Left ventricle myocardium inferior (tissue), 1 donor: ENCODE measurements around the gene SFXN1. TPM values are rescaled to one million over a fixed set of nuclear protein-coding genes. Genes with fewer than 3 reads are reported as not detected.
"Not testable (repeated sequence)": the region's sequence is repeated elsewhere in the genome, so short reads cannot be mapped to it uniquely, and the experiment has no call there.

Experiments
- DNase-seq: peaks from one replicate; pipeline ENCODE4 v3.0.0-alpha.2; 2020
- H3K27ac ChIP-seq: fragments of 200-600 bp; replicated peaks from 2 replicates; pipeline ENCODE4 v1.8.0; 2021
- H3K27me3 ChIP-seq: fragments of 200-600 bp; 2 replicates; pipeline ENCODE4 v1.8.0; 2021; ENCODE audit warnings: low read depth
- H3K36me3 ChIP-seq: fragments of 200-600 bp; 2 replicates; pipeline ENCODE4 v1.8.0; 2021
- H3K4me1 ChIP-seq: fragments of 200-600 bp; 2 replicates; pipeline ENCODE4 v1.8.0; 2021
- H3K4me3 ChIP-seq: fragments of 200-600 bp; 2 replicates; pipeline ENCODE4 v1.8.0; 2021; ENCODE audit warnings: mild to moderate bottlenecking, moderate library complexity
- H3K9me3 ChIP-seq: fragments of 200-600 bp; replicated peaks from 2 replicates; pipeline ENCODE4 v1.8.0; 2021
- intact Hi-C: fragments of 100-400 bp; cut with micrococcal nuclease; formaldehyde crosslinking; loops from one replicate; pipeline ENCODE4 v1.11.0; 2022
- total RNA-seq: library from RNA; stranded (reverse); fragmentation: NEBNext Ultra II Directional; extraction: Animal tissue kit (Norgen Biotek cat#: 25700); gene quantifications from one replicate; pipeline ENCODE4 v1.2.1, GENCODE V29; 2021
- TF ChIP-seq, protein P1 (sequence below): fragments of 200-600 bp; IDR thresholded peaks from 2 replicates; pipeline ENCODE4 v1.8.0; 2021; ENCODE audit warnings: antibody characterized with exemption, mild to moderate bottlenecking, borderline replicate concordance
- donor health status: DM: no; HTN: yes; CAD: no; lungs with severe emphysema.

SFXN1 gene
- total RNA-seq, 1 donor from 2014 or later: 37.2 TPM

DNA sequence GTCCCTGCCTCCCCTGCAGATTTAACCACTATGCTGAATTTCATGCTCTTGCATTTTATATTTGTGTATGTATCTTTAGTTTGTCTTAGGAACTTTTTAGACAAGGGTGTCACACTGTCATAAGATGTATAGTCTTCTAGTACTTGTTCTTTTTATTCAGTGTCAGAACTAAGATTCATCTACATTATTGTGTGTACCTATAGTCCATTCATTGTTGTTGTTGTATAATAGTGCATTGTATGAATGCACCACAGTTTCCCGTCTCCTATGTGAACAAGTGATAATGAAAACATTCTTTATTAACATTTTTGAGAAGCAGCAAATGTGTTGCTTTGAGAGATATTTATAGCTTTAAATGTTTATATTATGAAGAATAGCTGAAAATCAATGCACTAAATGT, 45.9 kb downstream of the SFXN1 start:
- Histone ChIP-seq H3K4me1 (no peaks in the 10 kb centered on the region), H3K27ac (no peak overlapping the region), H3K27me3 (no peaks in the 10 kb centered on the region), H3K36me3 (peaks cover 88% of the 10 kb centered on the region), H3K4me3 (no peak overlapping the region), H3K9me3 (peaks cover under 1% of the 10 kb centered on the region)
- DNase-seq: no peak
- intact Hi-C loops: no loop called here
- TF ChIP-seq, protein P1, sequence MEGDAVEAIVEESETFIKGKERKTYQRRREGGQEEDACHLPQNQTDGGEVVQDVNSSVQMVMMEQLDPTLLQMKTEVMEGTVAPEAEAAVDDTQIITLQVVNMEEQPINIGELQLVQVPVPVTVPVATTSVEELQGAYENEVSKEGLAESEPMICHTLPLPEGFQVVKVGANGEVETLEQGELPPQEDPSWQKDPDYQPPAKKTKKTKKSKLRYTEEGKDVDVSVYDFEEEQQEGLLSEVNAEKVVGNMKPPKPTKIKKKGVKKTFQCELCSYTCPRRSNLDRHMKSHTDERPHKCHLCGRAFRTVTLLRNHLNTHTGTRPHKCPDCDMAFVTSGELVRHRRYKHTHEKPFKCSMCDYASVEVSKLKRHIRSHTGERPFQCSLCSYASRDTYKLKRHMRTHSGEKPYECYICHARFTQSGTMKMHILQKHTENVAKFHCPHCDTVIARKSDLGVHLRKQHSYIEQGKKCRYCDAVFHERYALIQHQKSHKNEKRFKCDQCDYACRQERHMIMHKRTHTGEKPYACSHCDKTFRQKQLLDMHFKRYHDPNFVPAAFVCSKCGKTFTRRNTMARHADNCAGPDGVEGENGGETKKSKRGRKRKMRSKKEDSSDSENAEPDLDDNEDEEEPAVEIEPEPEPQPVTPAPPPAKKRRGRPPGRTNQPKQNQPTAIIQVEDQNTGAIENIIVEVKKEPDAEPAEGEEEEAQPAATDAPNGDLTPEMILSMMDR: no peak

DNA sequence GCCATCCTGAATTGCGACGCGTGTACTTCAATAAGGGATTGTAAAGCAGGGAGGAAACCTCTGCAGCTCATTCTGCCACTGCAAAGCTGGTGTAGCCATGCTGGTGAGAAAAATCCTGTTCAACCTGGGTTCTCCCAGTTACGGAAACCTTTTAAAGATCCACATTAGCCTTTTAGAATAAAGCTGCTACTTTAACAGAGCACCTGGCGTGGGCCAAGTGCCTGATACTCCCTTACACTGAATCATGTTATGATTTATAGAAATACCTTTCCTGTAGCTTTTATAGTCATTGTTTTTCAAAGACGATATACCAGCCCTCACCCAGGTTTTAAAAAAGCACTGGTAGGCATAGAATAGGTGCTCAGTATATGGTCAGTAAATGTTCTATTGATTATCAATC, 48.3 kb downstream of the SFXN1 start:
- intact Hi-C loops: no loop called here
- Histone ChIP-seq H3K9me3 (no peaks in the 10 kb centered on the region), H3K4me1 (no peaks in the 10 kb centered on the region), H3K36me3 (peaks cover 67% of the 10 kb centered on the region), H3K27ac (no peak overlapping the region), H3K4me3 (no peak overlapping the region), H3K27me3 (no peaks in the 10 kb centered on the region)
- TF ChIP-seq, protein P1: no peak
- no peak for DNase-seq

DNA sequence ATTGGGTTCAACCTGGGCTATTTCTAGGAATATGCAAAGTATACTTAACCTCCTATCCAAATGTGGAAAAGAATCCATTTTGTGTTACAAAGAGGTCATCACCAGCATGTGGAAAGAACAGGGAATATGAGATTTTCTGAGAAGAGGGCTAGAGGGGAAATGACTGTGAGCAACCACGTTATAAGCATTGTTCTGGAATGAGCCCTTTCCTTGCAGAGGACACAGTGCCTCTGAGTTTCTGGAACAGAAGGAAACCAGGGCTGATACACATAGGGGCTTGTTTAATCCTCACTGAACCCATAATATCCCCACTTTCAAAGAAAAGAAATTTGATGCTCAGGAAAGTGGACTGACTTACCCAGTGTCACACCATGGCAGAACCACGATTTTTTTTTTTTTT, 53.0 kb downstream of the SFXN1 start:
- Histone ChIP-seq H3K9me3 (no peaks in the 10 kb centered on the region), H3K27ac (no peak overlapping the region), H3K36me3 (peaks cover 25% of the 10 kb centered on the region), H3K4me1 (peaks cover 8% of the 10 kb centered on the region), H3K4me3 (no peak overlapping the region), H3K27me3 (no peaks in the 10 kb centered on the region)
- TF ChIP-seq, protein P1: no peak
- intact Hi-C loops: loop anchor here (5.0 kb wide), 1 partner anchor 186 kb away; no protein-coding TSS in a partner anchor
- no peak for DNase-seq

DNA sequence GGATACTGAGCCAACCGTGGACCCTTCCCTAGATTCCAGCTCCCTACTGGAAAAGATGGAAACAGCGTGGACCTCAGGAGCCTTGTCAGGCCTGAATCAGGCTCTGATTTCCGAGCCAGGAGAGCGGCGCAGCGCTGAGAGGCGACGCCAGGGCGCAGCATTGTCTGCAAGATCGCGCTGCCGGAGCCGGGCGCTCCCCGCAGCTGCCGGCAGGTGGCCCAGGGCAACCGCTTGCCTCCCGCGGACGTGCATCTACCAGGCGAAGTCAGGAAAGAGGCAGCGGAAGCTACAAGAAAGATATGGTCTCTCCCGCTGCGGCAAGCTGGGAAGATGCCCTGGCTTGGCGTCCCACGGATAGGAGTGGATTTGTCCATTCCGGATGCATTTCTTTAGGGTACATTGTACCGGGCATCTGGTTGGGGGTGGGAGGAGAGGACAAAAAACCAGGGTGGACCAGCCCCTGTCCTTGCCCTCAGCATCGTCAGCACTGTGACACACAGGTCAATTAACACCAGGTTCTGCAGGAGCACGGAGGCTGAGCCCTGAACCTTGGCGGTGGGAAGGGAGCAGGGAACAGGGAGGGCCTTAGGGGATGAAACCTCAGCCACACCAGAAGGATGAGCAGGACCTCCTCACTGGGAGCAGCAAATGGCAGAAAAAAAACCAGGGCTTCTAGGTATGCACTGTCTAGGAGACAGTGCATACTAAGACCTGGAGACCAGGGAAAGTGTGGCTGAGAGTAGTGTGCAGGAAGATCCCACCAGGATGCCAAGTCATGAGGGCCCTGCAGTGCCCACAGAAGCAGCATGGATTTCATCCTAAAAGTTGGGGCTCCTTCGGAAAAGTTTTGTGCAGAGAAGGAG, 55.9 kb downstream of the SFXN1 start:
- intact Hi-C loops: loop anchor here (5.0 kb wide), 1 partner anchor 183 kb away; no protein-coding TSS in a partner anchor
- Histone ChIP-seq H3K27me3 (no peaks in the 10 kb centered on the region), H3K4me3 (peak overlapping the region; percentile 39), H3K36me3 (no peaks in the 10 kb centered on the region), H3K9me3 (no peaks in the 10 kb centered on the region), H3K4me1 (peaks cover 8% of the 10 kb centered on the region), H3K27ac (no peak overlapping the region)
- peak; percentile 78 for DNase-seq
- TF ChIP-seq, protein P1: peak; percentile 99

DNA sequence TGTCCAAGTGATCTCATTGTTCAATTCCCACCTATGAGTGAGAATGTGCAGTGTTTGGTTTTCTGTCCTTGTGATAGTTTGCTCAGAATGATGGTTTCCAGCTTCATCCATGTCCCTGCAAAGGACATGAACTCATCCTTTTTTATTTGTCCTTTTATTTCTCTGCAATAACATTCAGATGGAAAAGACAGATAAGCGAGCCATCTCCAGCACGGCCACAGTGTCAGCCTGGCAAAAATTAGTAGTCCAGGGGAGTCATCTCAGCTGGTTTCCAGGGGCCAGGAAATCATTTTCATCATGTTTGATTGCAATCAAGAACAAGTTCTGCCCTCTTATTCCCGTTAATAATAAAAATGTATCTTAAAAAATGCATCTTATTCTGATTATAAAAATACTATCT, 57.0 kb downstream of the SFXN1 start:
- H3K4me1 ChIP-seq: peaks cover 12% of the 10 kb centered on the region
- DNase-seq, intact Hi-C loops, H3K9me3 ChIP-seq, H3K4me3 ChIP-seq, H3K27me3 ChIP-seq, H3K36me3 ChIP-seq, H3K27ac ChIP-seq: not testable (repeated sequence)

DNA sequence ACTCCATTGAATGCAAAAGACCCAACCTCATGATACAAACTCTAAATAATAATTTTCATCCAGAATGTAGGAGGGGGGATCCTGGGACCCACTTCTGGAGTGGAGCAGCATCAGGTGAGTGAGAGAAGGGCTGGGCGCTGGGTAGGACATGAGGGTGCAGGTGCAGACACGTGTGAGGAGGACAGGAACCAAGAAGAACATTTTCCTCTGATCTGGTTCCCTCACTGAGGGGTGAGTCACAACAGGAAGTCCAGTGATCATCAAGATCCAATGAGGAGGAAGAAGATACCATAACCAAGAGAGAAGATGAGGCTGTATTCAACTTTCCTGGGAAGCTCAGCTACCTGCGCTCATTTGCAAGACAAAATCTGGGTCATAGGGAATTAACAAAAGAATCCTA, 57.4 kb downstream of the SFXN1 start:
- H3K27me3 ChIP-seq: no peaks in the 10 kb centered on the region
- H3K36me3 ChIP-seq: no peaks in the 10 kb centered on the region
- no peak overlapping the region for H3K4me3 ChIP-seq
- H3K27ac ChIP-seq: no peak overlapping the region
- no peak for DNase-seq
- intact Hi-C loops: no loop called here
- TF ChIP-seq, protein P1: no peak
- H3K9me3 ChIP-seq: no peaks in the 10 kb centered on the region
- peaks cover 14% of the 10 kb centered on the region for H3K4me1 ChIP-seq
